A549 (cell line): ENCODE results near the gene TMC4.

Source experiments
- CTCF ChIP-seq: fragments of >200 bp; sonication (Bioruptor Twin); formaldehyde crosslinking; IDR thresholded peaks from 3 replicates; pipeline ENCODE4 v1.5.1; 2016
- EP300 ChIP-seq, 2 experiments: fragments of >200 bp; sonication (Bioruptor Twin); formaldehyde crosslinking; IDR thresholded peaks; 2 replicates in 1 of 2; 3 replicates in 1 of 2; pipeline ENCODE4 v1.6.1; 2016 to 2017
- FOSL2 ChIP-seq, 2 experiments: fragments of 450-650 bp in 1 of 2; fragments of >200 bp in 1 of 2; sonication (Bioruptor Twin) in 1 of 2; formaldehyde crosslinking; IDR thresholded peaks; 2 replicates each; pipeline versions ENCODE4 v1.5.0 to v1.6.1; 2016 to 2020; ENCODE audit warnings: mild to moderate bottlenecking in 1 of 2, moderate library complexity in 1 of 2
- MAZ ChIP-seq: fragments of 150-350 bp; IDR thresholded peaks from 2 replicates; pipeline ENCODE4 v1.6.1; 2014; ENCODE audit warnings: antibody characterized with exemption, low read depth, low read length, borderline replicate concordance
- POLR2A ChIP-seq: IDR thresholded peaks from 2 replicates; pipeline ENCODE4 v1.6.1; 2012; ENCODE audit warnings: mild to moderate bottlenecking, low read length
- SMC3 ChIP-seq: fragments of >200 bp; sonication (Bioruptor Twin); formaldehyde crosslinking; IDR thresholded peaks from 3 replicates; pipeline ENCODE4 v1.6.1; 2018; ENCODE audit warnings: inconsistent platforms
- TP53 ChIP-seq: fragments of 250-450 bp; sonication (Bioruptor Pico); IDR thresholded peaks from 2 replicates; pipeline ENCODE4 v1.5.0; 2021; ENCODE audit warnings: mild to moderate bottlenecking, moderate library complexity
- TF ChIP-seq, protein P1 (sequence below): fragments of 150-350 bp; IDR thresholded peaks from 2 replicates; pipeline ENCODE4 v1.6.1; 2014; ENCODE audit warnings: low read depth, mild to moderate bottlenecking, low read length

DNA sequence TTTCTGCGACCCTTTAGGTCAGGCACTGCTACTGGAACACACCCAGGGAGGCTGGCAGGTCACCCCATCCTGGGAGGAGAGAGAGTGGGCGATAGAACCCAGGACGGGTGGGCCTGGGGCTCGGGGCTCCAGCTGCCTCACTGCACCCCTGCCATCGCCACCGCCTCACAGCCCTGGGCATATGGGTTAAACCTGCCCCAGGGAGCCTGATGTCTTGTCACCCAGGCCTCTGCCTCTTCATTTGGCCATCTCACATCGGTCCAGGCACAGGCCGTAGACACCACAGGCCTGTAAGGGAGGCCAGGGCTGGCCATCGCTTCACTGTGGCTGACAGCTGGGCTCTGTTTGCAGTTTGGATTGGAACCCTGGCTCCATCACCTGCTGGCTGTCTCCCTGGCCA is 47.2 kb downstream of the TMC4 start:
- no peak for TF ChIP-seq EP300 (IDR thresholded peaks at IDR 0.05)
- no peak for TF ChIP-seq POLR2A
- TF ChIP-seq CTCF, result no peak
- TF ChIP-seq, protein P1, sequence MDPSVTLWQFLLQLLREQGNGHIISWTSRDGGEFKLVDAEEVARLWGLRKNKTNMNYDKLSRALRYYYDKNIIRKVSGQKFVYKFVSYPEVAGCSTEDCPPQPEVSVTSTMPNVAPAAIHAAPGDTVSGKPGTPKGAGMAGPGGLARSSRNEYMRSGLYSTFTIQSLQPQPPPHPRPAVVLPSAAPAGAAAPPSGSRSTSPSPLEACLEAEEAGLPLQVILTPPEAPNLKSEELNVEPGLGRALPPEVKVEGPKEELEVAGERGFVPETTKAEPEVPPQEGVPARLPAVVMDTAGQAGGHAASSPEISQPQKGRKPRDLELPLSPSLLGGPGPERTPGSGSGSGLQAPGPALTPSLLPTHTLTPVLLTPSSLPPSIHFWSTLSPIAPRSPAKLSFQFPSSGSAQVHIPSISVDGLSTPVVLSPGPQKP, result no peak
- no peak for TF ChIP-seq SMC3
- TF ChIP-seq MAZ, result no peak
- no peak for TF ChIP-seq FOSL2 (IDR thresholded peaks at IDR 0.05)
- no peak for TF ChIP-seq FOSL2 (CRISPR knock-in tag; IDR thresholded peaks at IDR 0.05)
- no peak for TF ChIP-seq TP53 (CRISPR knock-in tag)
